GM12872 (cell line): ENCODE measurements around the gene IKZF2.

Experiments used
- TF ChIP-seq, protein P1 (sequence below): IDR thresholded peaks from 3 replicates; pipeline ENCODE4 v1.5.1; 2011; ENCODE audit warnings: low read depth, mild to moderate bottlenecking, low read length, moderate library complexity; ENCODE audit not compliant: insufficient read depth

The IKZF2 gene

GRCh38 chr2:213166109-213166508 lies 14.7 kb upstream of the IKZF2 start:
- TF ChIP-seq, protein P1, sequence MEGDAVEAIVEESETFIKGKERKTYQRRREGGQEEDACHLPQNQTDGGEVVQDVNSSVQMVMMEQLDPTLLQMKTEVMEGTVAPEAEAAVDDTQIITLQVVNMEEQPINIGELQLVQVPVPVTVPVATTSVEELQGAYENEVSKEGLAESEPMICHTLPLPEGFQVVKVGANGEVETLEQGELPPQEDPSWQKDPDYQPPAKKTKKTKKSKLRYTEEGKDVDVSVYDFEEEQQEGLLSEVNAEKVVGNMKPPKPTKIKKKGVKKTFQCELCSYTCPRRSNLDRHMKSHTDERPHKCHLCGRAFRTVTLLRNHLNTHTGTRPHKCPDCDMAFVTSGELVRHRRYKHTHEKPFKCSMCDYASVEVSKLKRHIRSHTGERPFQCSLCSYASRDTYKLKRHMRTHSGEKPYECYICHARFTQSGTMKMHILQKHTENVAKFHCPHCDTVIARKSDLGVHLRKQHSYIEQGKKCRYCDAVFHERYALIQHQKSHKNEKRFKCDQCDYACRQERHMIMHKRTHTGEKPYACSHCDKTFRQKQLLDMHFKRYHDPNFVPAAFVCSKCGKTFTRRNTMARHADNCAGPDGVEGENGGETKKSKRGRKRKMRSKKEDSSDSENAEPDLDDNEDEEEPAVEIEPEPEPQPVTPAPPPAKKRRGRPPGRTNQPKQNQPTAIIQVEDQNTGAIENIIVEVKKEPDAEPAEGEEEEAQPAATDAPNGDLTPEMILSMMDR, result no peak

- TF ChIP-seq, protein P1, result no peak
Observed at GRCh38 chr2:213164263-213164662, 12.9 kb upstream of the IKZF2 start.

- TF ChIP-seq, protein P1, result no peak
Observed at GRCh38 chr2:213162516-213163118, 11.2 kb upstream of the IKZF2 start.

- TF ChIP-seq, protein P1, result no peak
Observed at GRCh38 chr2:213161759-213162515, 10.5 kb upstream of the IKZF2 start.

DNA sequence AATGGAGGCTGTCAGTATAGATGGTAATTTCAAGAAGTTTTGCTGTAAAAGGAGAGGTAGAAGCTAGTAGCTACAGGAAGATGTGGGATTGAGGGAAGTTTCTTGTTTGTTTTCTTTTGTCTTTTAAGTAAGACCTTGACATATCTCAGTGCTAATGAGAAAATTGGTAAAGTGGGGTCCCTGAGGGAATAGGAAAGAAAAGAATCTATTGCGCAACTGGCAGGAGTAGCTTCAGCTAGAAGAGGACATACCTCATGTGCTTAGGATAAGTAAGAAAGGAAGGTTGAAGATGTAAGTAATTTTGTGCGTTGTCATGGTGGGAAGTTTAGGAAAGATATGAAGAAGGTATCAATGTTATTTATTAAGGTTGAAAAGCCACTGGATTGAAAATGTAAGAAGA lies 8.4 kb upstream of the IKZF2 start:
- TF ChIP-seq, protein P1, result no peak

- TF ChIP-seq, protein P1, result no peak
Observed at GRCh38 chr2:213157242-213157641, 5.8 kb upstream of the IKZF2 start.

- TF ChIP-seq, protein P1, result no peak
Observed at GRCh38 chr2:213156717-213157116, 5.3 kb upstream of the IKZF2 start.
